OCI-LY3 (cell line): ENCODE measurements around the gene JMJD8.

Source experiments
- H2AFZ ChIP-seq: fragments of 200-600, 300-600 bp; shearing (Covaris generic); 2 replicates; pipeline ENCODE4 v1.6.0; 2014; ENCODE audit warnings: antibody characterized with exemption, low read depth, low read length
- H3K27ac ChIP-seq: fragments of 200-600, 300-600 bp; sonication (generic); 2 replicates; pipeline ENCODE4 v1.5.1; 2014; ENCODE audit warnings: mild to moderate bottlenecking, low read length, moderate library complexity, mixed read lengths
- H3K27me3 ChIP-seq: fragments of 200-600, 300-600 bp; sonication (generic); 2 replicates; pipeline ENCODE4 v1.6.1; 2014; ENCODE audit warnings: low read depth, low read length, mixed read lengths
- H3K36me3 ChIP-seq: fragments of 200-600, 300-600 bp; sonication (generic); replicated peaks from 2 replicates; pipeline ENCODE3; 2014; ENCODE audit warnings: low read depth, low read length, mixed read lengths
- H3K4me1 ChIP-seq: fragments of 300-600, 200-600 bp; sonication (generic); 2 replicates; pipeline ENCODE4 v1.6.1; 2014; ENCODE audit warnings: low read length, mixed read lengths
- H3K4me2 ChIP-seq: fragments of 200-600, 300-600 bp; sonication (generic); 2 replicates; pipeline ENCODE4 v1.6.1; 2014; ENCODE audit warnings: low read length, mixed read lengths
- H3K4me3 ChIP-seq: fragments of 300-600, 200-600 bp; sonication (generic); 2 replicates; pipeline ENCODE4 v1.5.1; 2014; ENCODE audit warnings: antibody characterized with exemption, mild to moderate bottlenecking, low read length, moderate library complexity
- H3K79me2 ChIP-seq: fragments of 300-600, 200-600 bp; shearing (Covaris generic); 2 replicates; pipeline ENCODE4 v1.6.1; 2014; ENCODE audit warnings: mild to moderate bottlenecking, low read length, mixed read lengths
- H3K9ac ChIP-seq: fragments of 300-600, 200-600 bp; shearing (Covaris generic); 2 replicates; pipeline ENCODE4 v1.6.0; 2014; ENCODE audit warnings: mild to moderate bottlenecking, low read length, moderate library complexity
- H3K9me3 ChIP-seq: fragments of 200-600, 300-600 bp; shearing (Covaris generic); 2 replicates; pipeline ENCODE4 v1.6.1; 2014; ENCODE audit warnings: low read length, mixed read lengths; ENCODE audit not compliant: insufficient read depth
- H4K20me1 ChIP-seq: fragments of 200-600, 300-600 bp; sonication (generic); 2 replicates; pipeline ENCODE4 v1.6.1; 2016; ENCODE audit warnings: low read length, mixed read lengths; ENCODE audit not compliant: insufficient read depth
- EZH2phosphoT487 ChIP-seq: fragments of 200-600 bp; shearing (Covaris generic); IDR thresholded peaks from 2 replicates; pipeline ENCODE4 v1.6.1; 2018; ENCODE audit warnings: antibody characterized with exemption, mixed run types, low read depth
- TF ChIP-seq, protein P1 (sequence below): fragments of 200-600, 300-600 bp; sonication (generic); IDR thresholded peaks from 2 replicates; pipeline ENCODE4 v1.5.1; 2014; ENCODE audit warnings: antibody characterized with exemption, low read length, low read depth

Gene JMJD8

DNA sequence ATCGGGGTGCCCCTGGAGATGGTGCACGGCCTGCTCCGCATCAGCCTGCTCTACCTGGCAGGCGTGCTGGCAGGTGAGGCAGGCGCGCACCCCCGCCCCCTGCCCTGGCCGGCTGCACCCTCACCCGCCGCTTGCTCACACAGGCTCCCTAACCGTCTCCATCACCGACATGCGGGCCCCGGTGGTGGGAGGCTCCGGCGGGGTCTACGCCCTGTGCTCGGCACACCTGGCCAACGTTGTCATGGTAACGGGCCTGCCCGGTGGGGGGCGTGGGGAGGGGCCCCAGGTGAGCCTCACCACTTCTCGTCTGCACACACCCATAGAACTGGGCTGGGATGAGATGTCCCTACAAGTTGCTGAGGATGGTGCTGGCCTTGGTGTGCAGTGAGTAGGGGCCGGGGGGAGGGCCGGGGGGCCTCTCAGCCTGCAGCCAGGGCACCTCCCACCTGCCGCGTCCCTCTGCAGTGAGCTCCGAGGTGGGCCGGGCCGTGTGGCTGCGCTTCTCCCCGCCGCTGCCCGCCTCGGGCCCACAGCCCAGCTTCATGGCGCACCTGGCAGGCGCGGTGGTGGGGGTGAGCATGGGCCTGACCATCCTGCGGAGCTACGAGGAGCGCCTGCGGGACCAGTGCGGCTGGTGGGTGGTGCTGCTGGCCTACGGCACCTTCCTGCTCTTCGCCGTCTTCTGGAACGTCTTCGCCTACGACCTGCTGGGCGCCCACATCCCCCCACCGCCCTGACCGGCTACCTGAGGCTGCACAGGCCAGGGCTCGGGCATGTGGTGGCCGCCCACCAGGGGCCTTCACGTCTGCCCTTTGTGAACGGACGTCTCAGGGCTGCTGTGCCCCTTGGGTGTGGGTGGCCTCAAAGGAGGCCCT, 6.6 kb downstream of the JMJD8 start:
- H4K20me1 ChIP-seq = 0 out of 2 replicates have a peak, but pooled peaks cover 4% of the 10 kb centered on the region
- H3K4me3 ChIP-seq = no peak overlapping the region
- peaks cover 20% of the 10 kb centered on the region for H3K36me3 ChIP-seq
- no peak overlapping the region for H3K27ac ChIP-seq
- H3K27me3 ChIP-seq = no peaks in the 10 kb centered on the region
- H3K4me1 ChIP-seq = peaks cover 9% of the 10 kb centered on the region
- H3K9ac ChIP-seq = no peak overlapping the region
- no peak overlapping the region for H3K4me2 ChIP-seq
- no peaks in the 10 kb centered on the region for H3K9me3 ChIP-seq
- H2AFZ ChIP-seq = no peak overlapping the region
- no peak for TF ChIP-seq EZH2phosphoT487
- TF ChIP-seq, protein P1, sequence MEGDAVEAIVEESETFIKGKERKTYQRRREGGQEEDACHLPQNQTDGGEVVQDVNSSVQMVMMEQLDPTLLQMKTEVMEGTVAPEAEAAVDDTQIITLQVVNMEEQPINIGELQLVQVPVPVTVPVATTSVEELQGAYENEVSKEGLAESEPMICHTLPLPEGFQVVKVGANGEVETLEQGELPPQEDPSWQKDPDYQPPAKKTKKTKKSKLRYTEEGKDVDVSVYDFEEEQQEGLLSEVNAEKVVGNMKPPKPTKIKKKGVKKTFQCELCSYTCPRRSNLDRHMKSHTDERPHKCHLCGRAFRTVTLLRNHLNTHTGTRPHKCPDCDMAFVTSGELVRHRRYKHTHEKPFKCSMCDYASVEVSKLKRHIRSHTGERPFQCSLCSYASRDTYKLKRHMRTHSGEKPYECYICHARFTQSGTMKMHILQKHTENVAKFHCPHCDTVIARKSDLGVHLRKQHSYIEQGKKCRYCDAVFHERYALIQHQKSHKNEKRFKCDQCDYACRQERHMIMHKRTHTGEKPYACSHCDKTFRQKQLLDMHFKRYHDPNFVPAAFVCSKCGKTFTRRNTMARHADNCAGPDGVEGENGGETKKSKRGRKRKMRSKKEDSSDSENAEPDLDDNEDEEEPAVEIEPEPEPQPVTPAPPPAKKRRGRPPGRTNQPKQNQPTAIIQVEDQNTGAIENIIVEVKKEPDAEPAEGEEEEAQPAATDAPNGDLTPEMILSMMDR = no peak
- H3K79me2 ChIP-seq = peaks cover 22% of the 10 kb centered on the region

DNA sequence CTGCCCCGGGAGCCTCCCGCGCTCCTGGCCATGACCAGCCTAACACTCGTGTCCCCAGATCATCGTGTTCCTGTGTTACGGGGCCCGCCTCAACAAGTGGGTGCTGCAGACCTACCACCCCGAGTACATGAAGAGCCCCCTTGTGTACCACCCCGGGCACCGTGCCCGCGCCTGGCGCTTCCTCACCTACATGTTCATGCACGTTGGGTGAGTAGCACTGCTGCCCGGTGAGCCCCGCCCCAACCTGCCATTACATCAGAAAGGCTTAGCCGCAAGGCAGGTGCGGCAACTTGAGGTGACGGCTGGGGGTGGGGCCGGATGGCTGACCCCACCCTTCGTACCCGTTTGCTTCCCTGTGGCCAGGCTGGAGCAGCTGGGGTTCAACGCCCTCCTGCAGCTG, 7.2 kb downstream of the JMJD8 start:
- H3K4me2 ChIP-seq = no peak overlapping the region
- H4K20me1 ChIP-seq = 0 out of 2 replicates have a peak, but pooled peaks cover 4% of the 10 kb centered on the region
- no peak overlapping the region for H3K27ac ChIP-seq
- peaks cover 9% of the 10 kb centered on the region for H3K4me1 ChIP-seq
- no peaks in the 10 kb centered on the region for H3K27me3 ChIP-seq
- H3K36me3 ChIP-seq = peaks cover 20% of the 10 kb centered on the region
- H3K9ac ChIP-seq = no peak overlapping the region
- H2AFZ ChIP-seq = no peak overlapping the region
- TF ChIP-seq, protein P1 = no peak
- TF ChIP-seq EZH2phosphoT487 = no peak
- H3K4me3 ChIP-seq = no peak overlapping the region
- peaks cover 16% of the 10 kb centered on the region for H3K79me2 ChIP-seq
- no peaks in the 10 kb centered on the region for H3K9me3 ChIP-seq

DNA sequence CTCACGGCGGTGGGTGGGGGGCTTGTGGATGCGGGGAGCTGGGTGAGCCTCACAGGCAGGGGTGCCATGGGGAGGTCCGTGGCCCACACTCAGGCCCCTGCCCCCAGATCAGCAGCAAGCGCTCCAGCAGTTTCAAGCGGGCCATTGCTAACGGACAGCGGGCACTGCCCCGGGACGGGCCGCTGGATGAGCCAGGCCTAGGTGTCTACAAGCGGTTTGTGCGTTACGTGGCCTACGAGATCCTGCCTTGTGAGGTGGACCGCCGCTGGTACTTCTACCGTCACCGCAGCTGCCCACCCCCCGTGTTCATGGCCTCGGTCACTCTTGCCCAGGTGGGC, 7.6 kb downstream of the JMJD8 start:
- peaks cover 7% of the 10 kb centered on the region for H3K4me1 ChIP-seq

More for the DNA sequence above, 7.6 kb downstream of the JMJD8 start:
- Histone ChIP-seq H3K9ac (no peak overlapping the region), H3K36me3 (peaks cover 16% of the 10 kb centered on the region), H3K27ac (no peak overlapping the region), H3K9me3 (no peaks in the 10 kb centered on the region), H2AFZ (no peak overlapping the region), H4K20me1 (0 out of 2 replicates have a peak, but pooled peaks cover 4% of the 10 kb centered on the region), H3K4me3 (no peak overlapping the region), H3K4me2 (no peak overlapping the region), H3K27me3 (no peaks in the 10 kb centered on the region), H3K79me2 (peaks cover 12% of the 10 kb centered on the region)
- TF ChIP-seq EZH2phosphoT487 = no peak
- TF ChIP-seq, protein P1 = no peak
